ENCODE data around the gene CDIP1. TPM values are rescaled to one million over a fixed set of nuclear protein-coding genes. Genes with fewer than 3 reads are reported as not detected.

The CDIP1 gene
- total RNA-seq, 1 experiment from 2014 or later: 49.7 TPM

DNA sequence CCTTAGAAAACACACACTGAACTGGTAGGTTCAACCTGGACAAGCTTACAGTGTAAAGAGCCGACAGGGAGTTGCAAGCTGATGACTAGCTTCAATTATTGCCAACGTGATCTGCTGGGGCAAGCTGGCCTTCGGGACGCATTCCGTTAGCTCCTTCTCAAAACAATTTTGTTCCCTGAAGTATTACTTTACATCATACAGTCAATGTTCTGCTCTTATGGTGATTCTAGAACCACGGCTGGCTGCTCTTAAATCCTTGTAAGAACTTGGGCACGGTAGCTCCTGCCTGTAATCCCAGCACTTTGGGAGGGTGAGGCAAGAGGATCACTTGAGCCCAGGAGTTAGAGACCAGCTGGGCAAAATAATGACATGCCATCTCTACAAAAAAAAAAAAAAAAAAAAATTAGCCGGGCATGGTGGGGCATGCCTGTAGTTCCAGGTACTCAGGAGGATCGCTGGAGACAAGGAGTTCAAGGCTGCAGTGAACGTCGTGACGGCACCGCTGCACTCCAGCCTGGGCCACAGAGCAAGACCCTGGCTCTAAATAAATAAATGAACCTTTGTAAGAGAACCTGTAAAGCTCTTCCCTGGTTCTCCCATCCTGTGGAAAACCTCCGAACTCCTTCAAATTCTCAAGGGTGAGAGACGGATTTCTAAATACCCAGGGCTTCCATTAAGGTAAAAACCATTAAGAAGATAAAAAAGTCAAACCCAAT is 2.0 kb downstream of the CDIP1 start:
- Histone ChIP-seq H3K79me2 (ENCODE audit: insufficient read depth, low read length) (peaks cover 2% of the 10 kb centered on the region; the same call in 1 of the 2 replicates), H2BK15ac (ENCODE audit: low read depth, low read length) (no peak overlapping the region), H3K4me1 (ENCODE audit: insufficient read depth, low read length) (no peaks in the 10 kb centered on the region; the same call in 1 of the 2 replicates), H3T11ph (ENCODE audit: low read length) (no peak overlapping the region), H2BK12ac (ENCODE audit: insufficient read length, low read depth, low read length) (no peak overlapping the region), H3K23ac (ENCODE audit: insufficient read length, low read depth, low read length) (no peak overlapping the region), H3K56ac (ENCODE audit: insufficient read length, low read depth, low read length) (no peak overlapping the region), H3K14ac (ENCODE audit: insufficient read depth, low read length) (no peak overlapping the region), H2BK5ac (ENCODE audit: insufficient read length, low read length) (no peak overlapping the region), H3K18ac (ENCODE audit: insufficient read length, low read depth, low read length) (no peak overlapping the region), H3K9me3 (ENCODE audit: control insufficient read depth, low read depth, low read length) (peaks cover 5% of the 10 kb centered on the region), H3K27me3 (ENCODE audit: insufficient read depth, low read length) (no peaks in the 10 kb centered on the region; the same call in 1 of the 2 replicates), H3K79me1 (ENCODE audit: insufficient read depth, low read depth, low read length, poor library complexity, severe bottlenecking) (no peaks in the 10 kb centered on the region), H4K20me1 (ENCODE audit: control insufficient read depth, insufficient read depth, insufficient read length) (no peaks in the 10 kb centered on the region), H3K4me2 (ENCODE audit: insufficient read depth, insufficient read length, low read length) (peak overlapping the region; percentile 65), H2BK120ac (ENCODE audit: low read depth, low read length, poor library complexity, severe bottlenecking) (no peak overlapping the region), H2AK5ac (ENCODE audit: insufficient read length, low read length) (no peak overlapping the region), H3K4ac (ENCODE audit: low read depth, low read length) (no peak overlapping the region), H2AFZ (ENCODE audit: low read length) (no peak overlapping the region), H3K23me2 (ENCODE audit: insufficient read length, low read depth, low read length, poor library complexity, severe bottlenecking) (peaks cover 7% of the 10 kb centered on the region), H2BK20ac (ENCODE audit: low read depth, low read length, poor library complexity, severe bottlenecking) (no peak overlapping the region), H3K9ac (ENCODE audit: extremely low read depth, insufficient read length, low read length) (no peak overlapping the region), H4K5ac (ENCODE audit: insufficient read length, low read depth, low read length) (no peak overlapping the region), H4K8ac (replicated peaks; ENCODE audit: insufficient read length, low read depth, low read length) (no peak overlapping the region), H3K27ac (ENCODE audit: insufficient read length, low read depth, low read length) (no peak overlapping the region), H4K91ac (ENCODE audit: insufficient read length, low read depth, low read length) (no peak overlapping the region)
- peaks cover 36 to 42% (median 40%) of the 10 kb centered on the region in 3 experiments for H3K36me3 Mint-ChIP-seq (ENCODE audit: insufficient read depth in 1 of 3, low read depth in 3 of 3)
- peaks cover 16 to 19% of the 10 kb centered on the region in 2 experiments for H3K9me3 Mint-ChIP-seq
- H3K4me3 Mint-ChIP-seq: peak overlapping the region; percentile 83 to 87
- TF ChIP-seq, protein P1, sequence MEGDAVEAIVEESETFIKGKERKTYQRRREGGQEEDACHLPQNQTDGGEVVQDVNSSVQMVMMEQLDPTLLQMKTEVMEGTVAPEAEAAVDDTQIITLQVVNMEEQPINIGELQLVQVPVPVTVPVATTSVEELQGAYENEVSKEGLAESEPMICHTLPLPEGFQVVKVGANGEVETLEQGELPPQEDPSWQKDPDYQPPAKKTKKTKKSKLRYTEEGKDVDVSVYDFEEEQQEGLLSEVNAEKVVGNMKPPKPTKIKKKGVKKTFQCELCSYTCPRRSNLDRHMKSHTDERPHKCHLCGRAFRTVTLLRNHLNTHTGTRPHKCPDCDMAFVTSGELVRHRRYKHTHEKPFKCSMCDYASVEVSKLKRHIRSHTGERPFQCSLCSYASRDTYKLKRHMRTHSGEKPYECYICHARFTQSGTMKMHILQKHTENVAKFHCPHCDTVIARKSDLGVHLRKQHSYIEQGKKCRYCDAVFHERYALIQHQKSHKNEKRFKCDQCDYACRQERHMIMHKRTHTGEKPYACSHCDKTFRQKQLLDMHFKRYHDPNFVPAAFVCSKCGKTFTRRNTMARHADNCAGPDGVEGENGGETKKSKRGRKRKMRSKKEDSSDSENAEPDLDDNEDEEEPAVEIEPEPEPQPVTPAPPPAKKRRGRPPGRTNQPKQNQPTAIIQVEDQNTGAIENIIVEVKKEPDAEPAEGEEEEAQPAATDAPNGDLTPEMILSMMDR (conservative IDR thresholded peaks at IDR 0.05): no peak
- no peak overlapping the region for H3K27ac Mint-ChIP-seq
- WGBS (ENCODE audit: extremely low coverage, insufficient read length, low lambda C conversion rate): no CpG with 5 or more reads among the region's 15 CpGs
- H3K4me1 Mint-ChIP-seq: peaks cover 27 to 29% of the 10 kb centered on the region in 2 experiments
- DNase-seq: no peak
- H3K27me3 Mint-ChIP-seq (ENCODE audit: low read depth): peaks cover 33% of the 10 kb centered on the region
